Left renal cortex interstitium (tissue), 4 donors: ENCODE results near the gene SLC38A3. TPM values are rescaled to one million over a fixed set of nuclear protein-coding genes. Genes with fewer than 3 reads are reported as not detected.

ENCODE experiments used
- DNase-seq, 4 donors: peaks; one replicate each; pipeline ENCODE4 v3.0.0-alpha.2; 2013; ENCODE audit warnings: low read depth in 4 of 4, low spot score in 2 of 4, missing footprints in 1 of 4
- polyA plus RNA-seq, 4 donors: library from polyadenylated mRNA; unstranded; fragments of 120-200 nt; gene quantifications; one replicate each; pipeline ENCODE4 v1.2.1, GENCODE V29; 2013; ENCODE audit not compliant: insufficient read length in 4 of 4

The SLC38A3 gene
- polyA plus RNA-seq, 4 donors = 4.4 to 8.4 (median 7.8) TPM

DNA sequence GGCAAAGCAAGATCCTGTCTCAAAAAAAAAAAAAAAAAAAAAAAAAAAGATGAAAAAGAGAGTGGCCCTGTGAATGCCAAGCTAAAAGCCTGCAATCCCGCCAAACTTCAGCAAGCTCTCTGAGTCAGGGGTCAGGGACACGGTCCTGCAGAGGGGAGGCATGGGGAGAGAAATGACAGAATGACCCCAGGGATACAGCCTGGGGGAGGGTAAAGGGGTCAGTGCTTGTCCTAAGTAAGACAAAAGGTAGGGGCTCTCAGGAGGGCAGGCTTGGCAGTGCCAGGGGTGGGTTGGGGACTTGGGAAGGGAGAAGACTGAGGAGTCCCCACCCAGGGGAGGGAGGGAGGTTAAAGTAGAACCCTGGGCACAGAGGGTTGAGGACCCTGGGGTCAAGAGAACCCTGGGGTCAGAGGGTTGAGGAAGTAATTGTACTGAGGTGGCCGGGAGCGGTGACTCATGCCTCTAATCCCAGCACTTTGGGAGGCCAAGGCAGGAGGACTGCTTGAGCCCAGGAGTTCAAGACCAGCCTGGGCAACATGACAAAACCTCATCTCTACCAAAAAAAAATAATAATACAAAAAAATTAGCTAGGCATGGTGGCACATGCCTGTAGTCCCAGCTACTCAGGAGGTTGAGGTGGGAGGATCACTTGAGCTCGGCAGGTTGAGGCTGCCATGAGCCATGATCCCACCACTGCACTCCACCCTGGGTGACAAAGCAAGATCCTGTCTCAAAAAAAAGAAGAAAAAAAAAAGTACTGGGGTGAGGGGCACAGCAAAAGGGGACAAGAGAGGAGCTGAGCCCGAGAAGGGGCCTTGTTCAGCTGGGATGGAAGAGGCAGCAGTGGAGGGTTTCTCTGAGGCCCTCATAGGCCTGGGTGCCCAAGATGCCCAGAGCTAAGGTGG is 58.7 kb downstream of the SLC38A3 start:
- no peak for DNase-seq

GRCh38 chr3:50264383-50264963 is 59.4 kb downstream of the SLC38A3 start:
- peak; percentile 79 to 92 (median 85) for DNase-seq

GRCh38 chr3:50264964-50265485 is 60.0 kb downstream of the SLC38A3 start:
- no peak for DNase-seq

GRCh38 chr3:50265571-50265970 is 60.5 kb downstream of the SLC38A3 start:
- no peak for DNase-seq

DNA sequence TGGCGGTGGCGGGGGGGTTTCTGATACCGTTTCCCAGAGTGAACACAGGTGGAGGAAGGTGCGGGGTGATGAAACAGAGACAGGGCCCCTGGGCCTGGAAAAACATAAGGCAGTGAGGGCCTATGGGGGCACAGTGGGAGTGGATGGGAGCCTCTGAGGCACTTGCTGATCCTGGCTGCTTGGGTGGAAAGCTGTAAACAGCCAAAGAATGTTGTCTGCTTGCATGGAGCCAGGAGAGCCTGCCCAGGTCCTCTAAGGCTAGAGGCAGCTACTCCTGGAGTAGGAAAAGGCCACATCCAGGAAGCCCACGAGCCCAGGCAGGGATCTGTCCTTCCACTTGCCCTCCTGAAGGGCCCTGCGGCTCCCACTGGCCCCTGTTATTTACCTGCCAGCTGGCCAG is 60.9 kb downstream of the SLC38A3 start:
- DNase-seq = no peak

DNA sequence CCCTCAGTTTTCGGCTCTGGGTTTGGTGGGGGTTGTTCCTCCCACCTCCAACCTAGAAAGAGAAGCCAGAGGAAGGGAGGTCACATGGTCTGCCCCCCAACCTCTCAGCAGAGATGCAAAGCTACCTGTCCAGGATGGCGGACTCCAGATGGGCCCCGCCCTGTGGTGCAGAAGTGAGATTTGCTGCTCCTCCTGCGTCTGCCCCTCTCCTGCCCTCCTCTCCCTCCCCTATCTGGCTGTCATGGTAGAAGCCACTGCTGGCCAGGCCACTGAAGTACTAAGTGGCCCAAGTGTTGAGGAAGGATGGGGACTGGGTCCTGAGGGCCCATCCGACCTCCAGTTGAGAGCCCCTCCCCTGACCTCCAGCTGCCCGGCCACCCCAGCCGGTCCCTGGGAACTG is 61.8 kb downstream of the SLC38A3 start:
- DNase-seq = no peak

- DNase-seq = no peak
These were observed 62.3 kb downstream of the SLC38A3 start for GRCh38 chr3:50267280-50267913.

DNA sequence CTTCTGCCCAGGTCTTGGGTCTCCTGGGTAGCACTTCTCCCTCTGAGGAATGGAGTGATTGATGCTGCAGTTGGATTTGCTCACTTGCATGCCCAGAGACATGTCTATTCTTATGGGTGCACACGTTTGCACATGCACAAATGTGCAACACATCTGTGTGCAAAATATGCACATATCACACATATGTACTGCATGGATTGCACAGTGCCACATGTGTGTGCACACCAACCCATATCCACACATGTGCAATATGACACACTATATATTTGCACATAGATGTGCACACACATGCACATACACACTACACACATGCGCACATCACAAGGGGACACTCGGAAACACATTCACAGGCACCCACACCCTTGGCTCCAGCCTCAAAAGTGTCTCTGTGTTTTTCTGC is 63.2 kb downstream of the SLC38A3 start:
- no peak for DNase-seq

- DNase-seq = no peak
These were observed 63.8 kb downstream of the SLC38A3 start, which contains the start of gene SEMA3B for GRCh38 chr3:50268703-50269451. Gene SEMA3B, plus strand, starts transcription at chr3:50269147. Its CDS starts 94 bp downstream, at chr3:50269241.

GRCh38 chr3:50269460-50269859 is 64.4 kb downstream of the SLC38A3 start:
- DNase-seq = no peak

DNA sequence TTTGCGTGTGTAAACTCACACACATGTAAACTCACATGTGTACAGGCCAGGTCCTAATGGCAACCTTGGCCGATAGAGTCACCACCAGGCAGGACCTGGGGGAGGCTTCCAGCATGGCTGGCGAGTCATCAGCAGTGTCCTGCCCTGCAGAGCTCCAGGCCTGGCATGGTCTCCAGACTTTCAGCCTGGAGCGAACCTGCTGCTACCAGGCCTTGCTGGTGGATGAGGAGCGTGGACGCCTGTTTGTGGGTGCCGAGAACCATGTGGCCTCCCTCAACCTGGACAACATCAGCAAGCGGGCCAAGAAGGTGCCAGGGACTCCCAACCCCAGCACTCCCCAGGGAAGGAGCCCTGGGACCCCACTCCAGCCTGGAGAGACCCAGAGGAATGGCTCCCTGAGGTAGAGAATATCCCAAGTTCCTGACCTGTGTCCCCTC is 64.9 kb downstream of the SLC38A3 start:
- DNase-seq = no peak

- no peak for DNase-seq
These were observed 65.6 kb downstream of the SLC38A3 start for GRCh38 chr3:50270422-50271224.

Other genes with a start within 250 kb of the SLC38A3 start
- gene RBM5, start 116.4 kb upstream of the SLC38A3 start, polyA plus RNA-seq = 100 to 1,000 TPM; 202 to 421 (median 311) TPM
- 100 to 1,000 TPM in 1 of 4 donors, 10 to 100 TPM in 3; 68.6 to 101 (median 80.4) TPM for gene SEMA3F, start 49.9 kb upstream of the SLC38A3 start, polyA plus RNA-seq
- not detected for gene GNAT1, start 13.7 kb upstream of the SLC38A3 start, polyA plus RNA-seq
- 100 to 1,000 TPM; 176 to 232 (median 220) TPM for gene GNAI2, start 30.9 kb downstream of the SLC38A3 start, polyA plus RNA-seq
- gene SEMA3B, start 63.9 kb downstream of the SLC38A3 start, polyA plus RNA-seq = 100 to 1,000 TPM in 3 of 4 donors, 10 to 100 TPM in 1; 71.0 to 119 (median 108) TPM
- gene LSMEM2, start 73.8 kb downstream of the SLC38A3 start, polyA plus RNA-seq = under 1 TPM; 0.25 to 0.82 (median 0.53) TPM
- 10 to 100 TPM; 34.8 to 51.9 (median 48.5) TPM for gene IFRD2, start 87.2 kb downstream of the SLC38A3 start, polyA plus RNA-seq
- 1 to 10 TPM; 2.8 to 4.3 (median 3.6) TPM for gene HYAL3, start 94.1 kb downstream of the SLC38A3 start, polyA plus RNA-seq
- gene NAA80, start 94.1 kb downstream of the SLC38A3 start, polyA plus RNA-seq = 10 to 100 TPM in 2 of 4 donors, 1 to 10 TPM in 2; 7.3 to 13.0 (median 10.3) TPM
- 1 to 10 TPM; 6.4 to 7.8 (median 7.4) TPM for gene HYAL1, start 98.3 kb downstream of the SLC38A3 start, polyA plus RNA-seq
- gene HYAL2, start 117.5 kb downstream of the SLC38A3 start, polyA plus RNA-seq = 100 to 1,000 TPM in 1 of 4 donors, 10 to 100 TPM in 3; 63.2 to 101 (median 74.4) TPM
- 10 to 100 TPM; 23.8 to 32.6 (median 25.6) TPM for gene TUSC2, start 123.0 kb downstream of the SLC38A3 start, polyA plus RNA-seq
- gene RASSF1, start 135.6 kb downstream of the SLC38A3 start, polyA plus RNA-seq = 10 to 100 TPM; 16.7 to 22.7 (median 21.2) TPM
- gene ZMYND10, start 140.5 kb downstream of the SLC38A3 start, polyA plus RNA-seq = 1 to 10 TPM; 3.1 to 5.1 (median 4.4) TPM
- gene NPRL2, start 145.5 kb downstream of the SLC38A3 start, polyA plus RNA-seq = 10 to 100 TPM; 30.1 to 33.1 (median 32.2) TPM
- 10 to 100 TPM; 13.7 to 17.7 (median 15.0) TPM for gene CYB561D2, start 145.6 kb downstream of the SLC38A3 start, polyA plus RNA-seq
- 10 to 100 TPM; 33.8 to 52.1 (median 42.6) TPM for gene TMEM115, start 154.2 kb downstream of the SLC38A3 start, polyA plus RNA-seq